Tibial nerve (tissue), 4 donors: ENCODE data around the gene NRSN1. TPM values are rescaled to one million over a fixed set of nuclear protein-coding genes. Genes with fewer than 3 reads are reported as not detected.

Experiments used
- DNase-seq, 2 donors: peaks; one replicate each; pipeline ENCODE4 v3.0.0-alpha.2; 2019; ENCODE audit warnings: low spot score in 2 of 2
- H3K27ac ChIP-seq, 4 donors: fragments of 200-600 bp; sonication (generic) in 3 of 4; one replicate each; pipeline ENCODE4 v1.5.1; 2017 to 2019; ENCODE audit warnings: mild to moderate bottlenecking in 1 of 4
- H3K27me3 ChIP-seq, 2 donors: fragments of 200-600 bp; sonication (generic) in 1 of 2; one replicate each; pipeline versions ENCODE4 v1.5.1 to v1.6.0; 2017 to 2019
- H3K36me3 ChIP-seq, 3 donors: fragments of 200-600 bp; sonication (generic); one replicate each; pipeline ENCODE4 v1.5.1; 2018 to 2019
- H3K4me1 ChIP-seq, 4 donors: fragments of 200-600 bp; sonication (generic) in 3 of 4; one replicate each; pipeline ENCODE4 v1.5.1; 2017 to 2019
- H3K4me3 ChIP-seq, 4 donors: fragments of 200-600 bp; sonication (generic) in 3 of 4; one replicate each; pipeline ENCODE4 v1.5.1; 2017 to 2019; ENCODE audit warnings: mild to moderate bottlenecking in 1 of 4, moderate library complexity in 1 of 4
- H3K9me3 ChIP-seq, 4 donors: fragments of 200-600 bp; sonication (generic) in 3 of 4; one replicate each; pipeline ENCODE4 v1.5.1; 2017 to 2019
- EP300 ChIP-seq, 2 donors: sonication (generic); formaldehyde crosslinking; IDR thresholded peaks; one replicate each; pipeline ENCODE4 v1.6.1; 2017; ENCODE audit warnings: antibody characterized with exemption in 2 of 2, mild to moderate bottlenecking in 1 of 2
- POLR2A ChIP-seq, 2 donors: fragments of 450-650 bp; IDR thresholded peaks; one replicate each; pipeline ENCODE4 v1.6.1; 2017; ENCODE audit warnings: antibody characterized with exemption in 2 of 2, mild to moderate bottlenecking in 2 of 2, moderate library complexity in 2 of 2
- WGBS, 2 donors: methylation state at CpG; one replicate each; pipeline ENCODE4 v1.1.5; 2018; 5-methylcytosine and 5-hydroxymethylcytosine counted together
- small RNA-seq: library from RNA; depleted of rRNA; stranded (forward); fragments of <200 nt; gene quantifications from one replicate; pipeline ENCODE3, GENCODE V24; 2016
- total RNA-seq, 4 donors: library from RNA; depleted of rRNA; stranded (reverse); fragments of >200 nt; gene quantifications; one replicate each; pipeline ENCODE4 v1.1.0, GENCODE V29; 2016
- TF ChIP-seq, protein P1 (sequence below), 5 experiments: fragments of 200-600 bp in 3 of 5; fragments of 450-650 bp in 2 of 5; sonication (generic) in 3 of 5; IDR thresholded peaks; one replicate each; pipeline ENCODE4 v1.5.1; 2016 to 2019; ENCODE audit warnings: antibody characterized with exemption in 5 of 5, mild to moderate bottlenecking in 3 of 5, moderate library complexity in 2 of 5

The NRSN1 gene
- total RNA-seq, 4 donors from 2014 or later = not detected

DNA sequence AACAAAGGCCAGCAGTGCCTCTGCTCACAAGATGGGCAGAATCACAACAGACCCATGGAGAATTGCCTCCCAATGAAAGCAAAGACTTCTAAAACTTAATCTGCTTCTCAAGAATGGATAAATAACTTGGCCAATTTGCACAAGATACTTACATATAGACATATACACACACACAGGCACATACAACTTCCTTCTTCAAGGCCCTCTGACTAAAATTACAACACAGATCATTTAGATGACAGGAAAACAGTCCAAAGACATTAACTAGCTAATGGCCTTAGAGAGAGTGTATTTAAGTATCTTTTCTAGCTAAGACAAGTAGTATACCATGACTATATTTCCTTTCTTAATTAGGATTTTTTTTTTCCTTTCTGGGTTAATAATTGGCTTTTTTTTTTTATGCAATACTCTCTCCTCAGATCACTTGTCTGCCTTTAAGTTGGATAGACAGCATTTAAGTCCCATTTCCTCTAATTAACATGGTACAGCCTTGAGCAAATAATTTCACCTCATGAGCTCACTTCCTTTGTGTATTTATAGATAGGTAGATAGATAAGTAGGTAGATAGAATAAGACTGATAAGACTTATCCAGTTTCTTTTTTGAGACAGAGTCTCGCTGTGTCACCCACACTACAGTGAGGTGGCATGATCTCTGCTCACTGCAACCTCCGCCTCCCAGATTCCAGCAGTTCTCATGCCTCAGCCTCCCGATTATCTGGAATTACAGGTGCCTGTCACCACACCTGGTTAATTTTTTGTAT, 70.0 kb downstream of the NRSN1 start:
- H3K27me3 ChIP-seq = no peaks in the 10 kb centered on the region
- no peaks in the 10 kb centered on the region for H3K4me1 ChIP-seq
- H3K27ac ChIP-seq = no peak overlapping the region
- TF ChIP-seq POLR2A (IDR thresholded peaks at IDR 0.05) (no peak), EP300 (IDR thresholded peaks at IDR 0.05) (no peak)
- TF ChIP-seq, protein P1, sequence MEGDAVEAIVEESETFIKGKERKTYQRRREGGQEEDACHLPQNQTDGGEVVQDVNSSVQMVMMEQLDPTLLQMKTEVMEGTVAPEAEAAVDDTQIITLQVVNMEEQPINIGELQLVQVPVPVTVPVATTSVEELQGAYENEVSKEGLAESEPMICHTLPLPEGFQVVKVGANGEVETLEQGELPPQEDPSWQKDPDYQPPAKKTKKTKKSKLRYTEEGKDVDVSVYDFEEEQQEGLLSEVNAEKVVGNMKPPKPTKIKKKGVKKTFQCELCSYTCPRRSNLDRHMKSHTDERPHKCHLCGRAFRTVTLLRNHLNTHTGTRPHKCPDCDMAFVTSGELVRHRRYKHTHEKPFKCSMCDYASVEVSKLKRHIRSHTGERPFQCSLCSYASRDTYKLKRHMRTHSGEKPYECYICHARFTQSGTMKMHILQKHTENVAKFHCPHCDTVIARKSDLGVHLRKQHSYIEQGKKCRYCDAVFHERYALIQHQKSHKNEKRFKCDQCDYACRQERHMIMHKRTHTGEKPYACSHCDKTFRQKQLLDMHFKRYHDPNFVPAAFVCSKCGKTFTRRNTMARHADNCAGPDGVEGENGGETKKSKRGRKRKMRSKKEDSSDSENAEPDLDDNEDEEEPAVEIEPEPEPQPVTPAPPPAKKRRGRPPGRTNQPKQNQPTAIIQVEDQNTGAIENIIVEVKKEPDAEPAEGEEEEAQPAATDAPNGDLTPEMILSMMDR (IDR thresholded peaks at IDR 0.05) = no peak
- no peak for DNase-seq
- no peak overlapping the region for H3K4me3 ChIP-seq
- no peaks in the 10 kb centered on the region for H3K36me3 ChIP-seq
- H3K9me3 ChIP-seq = no peaks in the 10 kb centered on the region
- WGBS, 2 donors = 88 to 95% methylated on average over 3 of the region's 3 CpGs

Small RNA genes within 50 kb of the gene (small RNA-seq; reads per million reads assigned to genes)
- not detected for gene RF00218

Other genes starting within 250 kb of the NRSN1 start
- gene DCDC2, start 231.8 kb downstream of the NRSN1 start, total RNA-seq = not detected